ENCODE data around the gene FGD3. TPM values are rescaled to one million over a fixed set of nuclear protein-coding genes. Genes with fewer than 3 reads are reported as not detected.
"Not testable (repeated sequence)": the region's sequence is repeated elsewhere in the genome, so short reads cannot be mapped to it uniquely, and the experiment has no call there.

Gene FGD3
- total and polyA plus RNA-seq, 2 experiments from 2014 or later: not detected

- no peak for DNase-seq
- H2AFZ ChIP-seq: no peak overlapping the region
Measured at GRCh38 chr9:92988215-92988768, 41.0 kb downstream of the FGD3 start.

GRCh38 chr9:92989561-92989960, 42.2 kb downstream of the FGD3 start:
- H3K4me3 ChIP-seq: no peak overlapping the region
- no peaks in the 10 kb centered on the region for H3K9me3 ChIP-seq (ENCODE audit: low read depth)
- H3K4me2 ChIP-seq (ENCODE audit: unreplicated experiment): no peak overlapping the region
- 16 to 20% methylated on average over 3 of the region's 3 CpGs for WGBS, 2 experiments (ENCODE audit: low coverage in 1 of 2, low lambda C conversion rate in 2 of 2, missing lambda C conversion rate in 2 of 2)
- no peaks in the 10 kb centered on the region for H3K79me2 ChIP-seq (ENCODE audit: insufficient read depth)
- H2AFZ ChIP-seq: no peak overlapping the region
- H4K20me1 ChIP-seq (ENCODE audit: insufficient read depth): no peaks in the 10 kb centered on the region
- H3F3A ChIP-seq (ENCODE audit: insufficient read depth): no peaks in the 10 kb centered on the region
- H3K27me3 ChIP-seq (replicated peaks; ENCODE audit: insufficient read depth): peaks cover 18% of the 10 kb centered on the region; the same call in 1 of the 2 replicates
- H3K9ac ChIP-seq: no peak overlapping the region
- in situ Hi-C loops (cut with MboI): no loop called here
- no peak overlapping the region for H3K27ac ChIP-seq
- TF ChIP-seq EZH2phosphoT487 (IDR thresholded peaks at IDR 0.05; ENCODE audit: insufficient read depth, low read depth) (no peak), EZH2 (IDR thresholded peaks at IDR 0.05; ENCODE audit: insufficient read depth, poor library complexity, severe bottlenecking) (no peak)
- H3K9me2 ChIP-seq (ENCODE audit: insufficient read depth): no peaks in the 10 kb centered on the region
- no peaks in the 10 kb centered on the region for H3K36me3 ChIP-seq (ENCODE audit: low read depth)
- no peak for DNase-seq
- no peaks in the 10 kb centered on the region for H3K4me1 ChIP-seq (ENCODE audit: insufficient read depth)

More at GRCh38 chr9:92988215-92988768, 41.0 kb downstream of the FGD3 start:
- TF ChIP-seq EZH2phosphoT487 (IDR thresholded peaks at IDR 0.05; ENCODE audit: insufficient read depth, low read depth) (no peak), EZH2 (IDR thresholded peaks at IDR 0.05; ENCODE audit: insufficient read depth, poor library complexity, severe bottlenecking) (no peak)
- in situ Hi-C loops (cut with MboI): no loop called here
- Histone ChIP-seq H3K79me2 (ENCODE audit: insufficient read depth) (no peaks in the 10 kb centered on the region), H4K20me1 (ENCODE audit: insufficient read depth) (no peaks in the 10 kb centered on the region), H3K9me3 (ENCODE audit: low read depth) (no peaks in the 10 kb centered on the region), H3K4me3 (no peak overlapping the region), H3K4me2 (ENCODE audit: unreplicated experiment) (no peak overlapping the region), H3F3A (ENCODE audit: insufficient read depth) (no peaks in the 10 kb centered on the region), H3K27ac (no peak overlapping the region), H3K4me1 (ENCODE audit: insufficient read depth) (no peaks in the 10 kb centered on the region), H3K9ac (no peak overlapping the region), H3K36me3 (ENCODE audit: low read depth) (no peaks in the 10 kb centered on the region), H3K9me2 (ENCODE audit: insufficient read depth) (no peaks in the 10 kb centered on the region), H3K27me3 (replicated peaks; ENCODE audit: insufficient read depth) (peaks cover 18% of the 10 kb centered on the region; the same call in 1 of the 2 replicates)
- 50 to 71% methylated on average over 1 of the region's 1 CpG for WGBS, 2 experiments (ENCODE audit: low coverage in 1 of 2, low lambda C conversion rate in 2 of 2, missing lambda C conversion rate in 2 of 2)

DNA sequence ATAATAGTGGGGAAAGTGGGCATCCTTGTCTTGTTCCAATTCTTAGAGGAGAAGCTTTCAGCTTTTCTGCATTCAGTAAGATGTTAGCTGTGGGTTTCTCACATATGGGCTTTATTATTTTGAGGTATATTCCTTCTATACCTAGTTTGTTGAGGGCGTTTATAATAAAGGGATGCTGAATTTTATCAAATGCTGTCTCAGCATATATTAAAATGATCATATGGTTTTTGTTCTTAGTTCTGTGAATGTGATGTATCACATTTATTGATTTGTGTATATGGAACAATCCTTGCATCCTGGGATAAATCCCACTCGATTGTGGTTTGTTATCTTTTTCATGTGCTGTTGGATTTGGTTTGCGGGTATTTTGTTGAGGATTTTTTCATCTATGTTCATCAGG, 43.1 kb downstream of the FGD3 start:
- H3K27me3 ChIP-seq (replicated peaks; ENCODE audit: insufficient read depth): peaks cover 18% of the 10 kb centered on the region; the same call in 1 of the 2 replicates
- H3K79me2 ChIP-seq (ENCODE audit: insufficient read depth): no peaks in the 10 kb centered on the region
- H3F3A ChIP-seq (ENCODE audit: insufficient read depth): no peaks in the 10 kb centered on the region
- no peak for DNase-seq
- in situ Hi-C loops (cut with MboI): no loop called here
- no peaks in the 10 kb centered on the region for H3K9me3 ChIP-seq (ENCODE audit: low read depth)
- H3K9ac ChIP-seq: no peak overlapping the region
- H2AFZ ChIP-seq: no peak overlapping the region
- no peaks in the 10 kb centered on the region for H3K4me1 ChIP-seq (ENCODE audit: insufficient read depth)
- no peaks in the 10 kb centered on the region for H3K36me3 ChIP-seq (ENCODE audit: low read depth)
- H3K9me2 ChIP-seq (ENCODE audit: insufficient read depth): no peaks in the 10 kb centered on the region
- no peaks in the 10 kb centered on the region for H4K20me1 ChIP-seq (ENCODE audit: insufficient read depth)
- H3K4me3 ChIP-seq: no peak overlapping the region
- no peak overlapping the region for H3K27ac ChIP-seq
- 45 to 48% methylated on average over 3 of the region's 3 CpGs for WGBS, 2 experiments (ENCODE audit: low coverage in 1 of 2, low lambda C conversion rate in 2 of 2, missing lambda C conversion rate in 2 of 2)
- no peak overlapping the region for H3K4me2 ChIP-seq (ENCODE audit: unreplicated experiment)
- TF ChIP-seq EZH2 (IDR thresholded peaks at IDR 0.05; ENCODE audit: insufficient read depth, poor library complexity, severe bottlenecking): no peak
- TF ChIP-seq EZH2phosphoT487 (IDR thresholded peaks at IDR 0.05; ENCODE audit: insufficient read depth, low read depth): no peak

DNA sequence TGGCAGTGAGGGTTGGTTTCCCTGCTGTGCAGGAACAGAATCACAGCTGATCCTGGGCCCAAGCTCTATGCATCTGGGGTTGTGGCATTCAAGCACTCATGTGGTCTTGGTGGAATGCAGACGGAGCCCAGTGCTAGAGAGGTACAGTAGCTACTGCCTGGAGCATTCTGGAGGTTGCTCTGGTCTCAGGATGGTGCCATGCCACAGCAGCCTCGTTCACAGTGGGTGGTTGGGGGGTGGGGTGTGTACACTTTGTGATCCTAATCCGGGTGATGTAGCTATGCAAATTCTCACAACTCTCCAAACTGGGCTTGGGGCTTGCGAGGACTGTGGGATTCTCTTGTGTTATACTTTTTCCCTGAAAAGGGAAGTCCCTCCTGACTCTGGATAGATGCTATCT, 45.2 kb downstream of the FGD3 start:
- no peak overlapping the region for H3K4me3 ChIP-seq
- in situ Hi-C loops (cut with MboI): no loop called here
- TF ChIP-seq EZH2phosphoT487 (IDR thresholded peaks at IDR 0.05; ENCODE audit: insufficient read depth, low read depth) (no peak), EZH2 (IDR thresholded peaks at IDR 0.05; ENCODE audit: insufficient read depth, poor library complexity, severe bottlenecking) (no peak)

DNA sequence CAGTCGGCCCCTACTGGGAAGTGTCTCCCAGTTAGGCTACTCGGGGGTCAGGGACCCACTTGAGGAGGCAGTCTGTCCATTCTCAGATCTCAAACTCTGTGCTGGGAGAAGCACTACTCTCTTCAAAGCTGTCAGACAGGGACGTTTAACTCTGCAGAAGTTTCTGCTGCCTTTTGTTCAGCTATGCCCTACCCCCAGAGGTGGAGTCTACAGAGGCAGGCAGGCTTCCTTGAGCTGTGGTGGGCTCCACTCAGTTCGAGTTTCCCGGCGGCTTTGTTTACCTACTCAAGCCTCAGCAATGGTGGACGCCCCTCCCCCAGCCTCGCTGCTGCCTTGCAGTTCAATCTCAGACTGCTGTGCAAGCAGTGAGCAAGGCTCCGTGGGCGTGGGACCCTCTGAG, 51.5 kb downstream of the FGD3 start:
- H3K27ac ChIP-seq; H3K4me3 ChIP-seq; H3K4me1 ChIP-seq (ENCODE audit: insufficient read depth); H3K9me2 ChIP-seq (ENCODE audit: insufficient read depth); H3K79me2 ChIP-seq (ENCODE audit: insufficient read depth); DNase-seq; H3K36me3 ChIP-seq (ENCODE audit: low read depth); H3K9ac ChIP-seq; H4K20me1 ChIP-seq (ENCODE audit: insufficient read depth); H2AFZ ChIP-seq; H3F3A ChIP-seq (ENCODE audit: insufficient read depth); H3K9me3 ChIP-seq (ENCODE audit: low read depth); H3K4me2 ChIP-seq (ENCODE audit: unreplicated experiment); in situ Hi-C loops (cut with MboI): not testable (repeated sequence)
- peaks cover 21% of the 10 kb centered on the region for H3K27me3 ChIP-seq (replicated peaks; ENCODE audit: insufficient read depth)
- WGBS, 2 experiments (ENCODE audit: low coverage in 1 of 2, low lambda C conversion rate in 2 of 2, missing lambda C conversion rate in 2 of 2): 55 to 61% methylated on average over 10 of the region's 10 CpGs

More for the DNA sequence above, 45.2 kb downstream of the FGD3 start:
- H2AFZ ChIP-seq: no peak overlapping the region
- H3F3A ChIP-seq (ENCODE audit: insufficient read depth): no peaks in the 10 kb centered on the region
- H3K79me2 ChIP-seq (ENCODE audit: insufficient read depth): no peaks in the 10 kb centered on the region
- H3K9ac ChIP-seq: no peak overlapping the region
- H3K4me2 ChIP-seq (ENCODE audit: unreplicated experiment): no peak overlapping the region
- H3K27me3 ChIP-seq (replicated peaks; ENCODE audit: insufficient read depth): peaks cover 18% of the 10 kb centered on the region; the same call in 1 of the 2 replicates
- H3K4me1 ChIP-seq (ENCODE audit: insufficient read depth): no peaks in the 10 kb centered on the region
- no peaks in the 10 kb centered on the region for H3K9me2 ChIP-seq (ENCODE audit: insufficient read depth)
- H3K9me3 ChIP-seq (ENCODE audit: low read depth): no peaks in the 10 kb centered on the region
- DNase-seq: no peak
- no peak overlapping the region for H3K27ac ChIP-seq
- 33 to 41% methylated on average over 4 of the region's 4 CpGs for WGBS, 2 experiments (ENCODE audit: low coverage in 1 of 2, low lambda C conversion rate in 2 of 2, missing lambda C conversion rate in 2 of 2)
- no peaks in the 10 kb centered on the region for H4K20me1 ChIP-seq (ENCODE audit: insufficient read depth)
- H3K36me3 ChIP-seq (ENCODE audit: low read depth): no peaks in the 10 kb centered on the region
